HL-60/S4 treated with retinoic acid at 250 ng/mL for 4 days and 3 days (cell line): ENCODE results near the gene ATF7.
"Not testable (repeated sequence)": the region's sequence is repeated elsewhere in the genome, so short reads cannot be mapped to it uniquely, and the experiment has no call there.

Experiments used
- in situ Hi-C: fragments of 300-500 bp; cut with MboI; formaldehyde crosslinking; loops from 2 replicates; pipeline ENCODE4 v1.7.0; 2022; ENCODE audit warnings: low sequenced_read_pairs

Gene ATF7

DNA sequence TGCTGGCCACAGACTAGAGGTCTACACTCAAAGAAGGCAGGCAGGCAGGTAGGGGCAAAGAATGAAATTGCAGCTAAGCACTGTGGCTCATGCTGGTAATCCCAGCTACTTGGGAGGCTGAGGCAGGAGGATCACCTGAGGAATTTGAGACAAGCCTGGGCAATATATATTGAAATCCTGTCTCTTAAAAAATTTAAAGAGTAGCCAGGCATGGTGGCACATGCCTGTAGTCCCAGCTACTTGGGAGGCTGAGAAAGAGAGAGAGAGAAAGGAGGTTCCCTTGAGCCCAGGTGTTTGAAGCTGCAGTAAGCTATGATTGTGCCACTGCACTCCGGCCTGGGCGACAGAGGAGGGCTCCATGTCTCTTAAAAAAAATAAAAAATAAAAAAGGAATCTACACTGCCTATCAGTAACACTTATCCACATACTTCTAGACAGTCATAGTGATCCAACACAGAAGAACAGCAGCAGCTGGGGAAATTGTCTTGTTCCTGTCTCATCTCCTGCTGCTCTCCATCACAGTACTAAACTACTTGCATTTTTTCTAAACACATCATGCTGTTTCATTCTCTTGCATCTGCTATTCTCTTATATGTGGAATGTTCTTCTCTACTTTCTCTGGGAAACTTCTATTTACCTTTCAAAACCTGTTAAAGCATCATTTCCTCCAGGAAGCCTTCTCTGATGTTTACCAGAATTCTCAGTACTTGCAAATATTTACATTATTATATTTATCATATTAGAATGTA lies 57.2 kb downstream of the ATF7 start:
- in situ Hi-C loops: no loop called here

DNA sequence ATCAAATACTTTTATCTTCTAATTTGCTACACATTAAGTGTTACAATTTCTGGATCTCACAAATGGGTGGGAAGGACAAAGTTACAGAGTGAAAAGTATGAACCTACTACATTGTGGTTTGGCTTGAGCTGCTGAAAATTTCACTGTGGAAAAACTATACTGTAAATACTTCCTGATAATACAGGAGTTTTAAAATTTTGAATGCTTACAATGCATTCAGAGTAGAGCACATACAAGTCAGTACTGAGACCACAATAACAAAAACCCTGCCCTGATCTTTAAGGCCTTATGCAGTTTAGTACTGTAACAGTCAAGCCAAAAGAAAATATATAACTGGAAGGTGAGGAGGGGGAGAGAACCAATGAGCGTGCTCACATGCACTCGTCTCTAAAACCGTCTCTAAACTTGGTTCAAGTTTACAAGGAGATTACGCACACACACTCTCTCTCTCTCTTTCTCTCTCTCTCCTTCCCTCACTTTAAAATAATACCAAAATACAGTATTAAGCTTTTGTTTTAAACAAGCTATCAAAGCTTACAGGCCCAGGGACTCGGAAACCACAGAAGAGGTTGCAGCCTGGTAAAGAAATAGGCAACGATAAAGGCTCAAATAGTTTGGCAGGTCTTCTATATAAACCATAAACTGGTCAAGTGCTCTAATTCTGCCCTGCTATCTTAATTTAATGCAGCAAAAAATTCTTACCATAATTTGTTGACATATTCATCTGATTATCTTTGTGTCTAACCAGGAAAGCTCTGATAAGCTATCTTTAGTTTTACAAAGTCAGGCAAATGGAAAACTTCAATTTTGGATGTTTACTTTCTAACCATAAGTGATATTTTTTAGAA lies 58.0 kb downstream of the ATF7 start:
- in situ Hi-C loops: no loop called here

DNA sequence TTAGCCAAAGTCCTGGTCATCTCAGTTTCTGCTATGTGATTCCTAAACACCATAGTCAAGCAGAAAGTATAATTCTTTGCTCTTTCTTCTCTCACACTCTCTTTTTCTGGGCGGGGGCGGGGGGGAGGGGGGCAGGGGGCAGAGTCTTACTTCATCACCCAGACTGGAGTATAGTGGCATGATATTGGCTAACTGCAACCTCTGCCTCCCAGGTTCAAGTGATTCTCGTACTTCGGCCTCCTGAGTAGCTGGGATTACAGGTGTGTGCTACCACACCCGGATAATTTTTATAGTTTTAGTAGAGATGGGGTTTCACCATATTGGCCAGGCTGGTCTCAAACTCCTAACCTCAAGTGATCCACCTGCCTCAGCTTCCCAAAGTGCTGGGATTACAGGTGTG lies 60.8 kb downstream of the ATF7 start:
- in situ Hi-C loops: not testable (repeated sequence)

DNA sequence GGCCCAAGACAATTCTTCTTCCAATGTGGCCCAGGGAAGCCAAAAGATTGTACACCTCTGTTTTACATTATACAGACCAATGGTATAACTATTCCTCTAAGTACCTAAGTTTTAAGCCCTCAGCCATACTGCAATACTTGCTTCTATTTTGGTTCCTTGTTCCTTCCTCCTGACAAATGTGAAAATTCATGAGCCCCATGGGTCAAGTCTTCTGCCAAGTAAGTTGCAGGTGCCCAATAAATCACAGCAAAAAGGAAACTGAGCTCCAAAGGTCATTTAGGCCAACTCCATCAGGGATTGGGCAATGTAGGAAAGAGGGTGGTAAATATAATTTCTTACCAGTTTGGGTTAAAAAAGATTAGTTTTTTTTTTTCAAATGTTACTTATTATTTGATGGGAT lies 61.2 kb downstream of the ATF7 start:
- in situ Hi-C loops: no loop called here

DNA sequence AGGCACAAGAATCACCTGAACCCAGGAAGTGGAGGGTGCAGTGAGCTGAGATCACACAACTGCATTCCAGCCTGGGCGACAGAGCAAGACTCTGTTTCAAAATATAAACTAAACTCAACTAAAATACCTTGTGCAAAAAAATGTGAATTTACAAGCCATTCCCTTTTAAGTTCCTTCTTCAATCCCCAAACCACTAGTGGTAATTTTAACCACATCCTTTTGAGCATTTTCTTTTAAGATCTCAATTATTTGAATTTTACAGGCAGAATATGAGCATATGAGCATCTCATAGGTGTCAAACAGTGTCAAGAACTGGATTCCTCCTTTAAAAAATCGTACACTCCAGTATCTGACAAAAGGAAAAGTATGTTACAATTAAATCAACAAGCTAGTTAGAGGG lies 61.9 kb downstream of the ATF7 start:
- in situ Hi-C loops: no loop called here

DNA sequence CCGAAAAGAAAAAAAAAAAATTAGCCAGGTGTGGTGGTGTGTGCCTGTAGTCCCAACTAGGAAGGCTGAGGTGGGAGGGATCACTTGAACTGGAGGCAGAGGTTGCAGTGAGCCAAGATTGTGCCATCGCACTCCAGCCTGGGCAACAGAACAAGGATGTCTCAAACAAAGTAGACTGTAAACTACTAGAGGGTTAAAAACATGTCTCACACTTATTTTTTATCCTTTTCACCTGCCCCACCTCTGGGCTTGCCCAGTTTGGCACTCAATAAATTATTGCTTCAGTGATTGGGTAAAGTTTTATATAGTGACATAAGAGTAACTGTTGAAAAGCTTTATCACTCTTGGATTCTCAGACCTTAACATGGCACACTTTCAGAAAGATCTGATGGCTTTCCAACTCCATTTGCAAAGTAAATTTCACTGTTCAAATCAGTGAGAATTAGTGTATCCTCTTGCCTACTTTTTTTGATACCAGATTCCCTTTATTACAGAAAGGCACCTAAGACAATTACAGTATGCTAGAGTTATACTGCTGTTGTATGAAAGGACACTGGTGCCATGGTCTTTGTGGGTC lies 62.6 kb downstream of the ATF7 start:
- in situ Hi-C loops: no loop called here

DNA sequence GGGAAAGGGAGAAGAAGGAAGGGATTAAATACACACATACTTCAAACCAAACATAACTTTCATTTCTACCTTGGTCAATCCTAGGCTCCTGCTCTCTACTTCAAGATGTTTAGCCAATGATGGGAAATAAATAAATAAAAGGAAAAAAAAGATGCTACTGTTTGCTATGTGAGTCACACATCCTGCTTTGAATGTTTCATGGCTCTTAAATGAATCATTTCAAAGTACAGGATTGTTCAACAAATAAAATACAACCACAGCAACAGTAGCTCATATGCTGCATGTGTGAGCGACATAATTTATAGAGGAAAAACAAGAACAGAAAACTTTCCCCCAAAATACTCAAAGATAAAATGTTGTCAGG lies 64.6 kb downstream of the ATF7 start:
- in situ Hi-C loops: no loop called here

DNA sequence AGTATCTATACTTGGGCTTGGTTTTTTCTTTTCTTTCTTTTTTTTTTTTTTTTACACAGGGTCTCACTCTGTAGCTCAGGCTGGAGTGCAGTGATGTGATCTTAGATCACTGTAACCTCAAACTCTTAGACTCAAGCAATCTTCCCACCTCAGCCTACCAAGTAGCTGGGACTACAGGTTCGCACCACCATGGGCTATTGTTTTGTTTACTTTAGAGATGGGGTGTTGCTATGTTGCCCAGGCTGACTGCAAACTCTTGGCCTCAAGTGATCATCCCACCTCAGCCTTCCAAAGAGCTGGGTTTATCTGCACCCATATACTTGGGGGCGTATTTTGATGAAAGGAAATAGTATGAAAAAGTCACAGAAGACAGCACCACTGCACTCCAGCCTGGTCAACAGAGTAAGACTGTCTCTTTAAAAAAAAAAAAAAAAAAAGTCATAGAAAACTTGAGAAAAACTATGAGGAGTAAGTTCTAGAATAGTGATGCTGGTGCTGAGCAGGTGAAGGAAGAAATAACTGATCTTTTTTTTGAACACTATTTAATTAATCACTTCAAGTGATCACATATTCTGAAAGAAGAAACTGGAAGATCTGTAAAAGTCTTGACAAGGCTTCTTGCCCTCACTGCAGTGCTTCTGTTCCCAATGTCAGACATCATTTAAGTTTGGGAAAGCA lies 65.1 kb downstream of the ATF7 start:
- in situ Hi-C loops: no loop called here

DNA sequence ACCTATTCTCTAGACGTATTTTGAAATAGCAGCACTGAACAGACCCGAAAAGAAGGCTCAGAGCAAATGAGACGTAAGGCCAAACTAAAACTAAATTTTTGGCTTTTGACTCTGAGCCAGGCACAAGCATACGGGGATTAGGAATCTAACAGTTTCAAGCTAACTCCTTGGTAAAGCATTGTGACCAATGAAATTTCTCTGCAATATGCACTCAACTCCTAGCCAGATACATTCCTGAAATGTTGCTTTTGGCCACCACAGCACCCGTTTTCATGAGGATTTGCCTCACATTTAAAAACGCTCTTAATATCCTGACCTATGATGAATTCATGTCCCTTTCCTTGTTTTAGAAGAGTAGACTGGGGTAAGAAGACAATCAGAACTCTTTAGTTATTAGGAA lies 65.8 kb downstream of the ATF7 start:
- in situ Hi-C loops: no loop called here

DNA sequence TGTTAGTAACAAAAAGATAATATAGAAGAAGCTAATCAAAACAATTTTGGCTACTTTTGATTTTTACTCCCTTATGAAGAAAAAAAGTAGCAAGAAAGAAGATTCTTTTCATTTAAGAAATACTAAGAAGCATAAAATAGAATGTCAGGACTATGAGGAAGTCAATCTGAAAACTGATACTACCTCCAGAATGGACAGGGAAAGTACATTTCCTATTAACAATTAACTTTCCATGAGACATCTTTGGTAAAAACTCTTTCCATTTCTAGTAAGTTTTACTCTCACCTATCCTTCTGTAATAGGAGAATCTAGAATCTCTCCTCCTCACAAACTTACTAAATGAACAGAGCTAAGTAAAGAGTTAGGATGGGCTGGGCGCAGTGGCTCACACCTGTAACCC lies 67.6 kb downstream of the ATF7 start:
- in situ Hi-C loops: no loop called here

DNA sequence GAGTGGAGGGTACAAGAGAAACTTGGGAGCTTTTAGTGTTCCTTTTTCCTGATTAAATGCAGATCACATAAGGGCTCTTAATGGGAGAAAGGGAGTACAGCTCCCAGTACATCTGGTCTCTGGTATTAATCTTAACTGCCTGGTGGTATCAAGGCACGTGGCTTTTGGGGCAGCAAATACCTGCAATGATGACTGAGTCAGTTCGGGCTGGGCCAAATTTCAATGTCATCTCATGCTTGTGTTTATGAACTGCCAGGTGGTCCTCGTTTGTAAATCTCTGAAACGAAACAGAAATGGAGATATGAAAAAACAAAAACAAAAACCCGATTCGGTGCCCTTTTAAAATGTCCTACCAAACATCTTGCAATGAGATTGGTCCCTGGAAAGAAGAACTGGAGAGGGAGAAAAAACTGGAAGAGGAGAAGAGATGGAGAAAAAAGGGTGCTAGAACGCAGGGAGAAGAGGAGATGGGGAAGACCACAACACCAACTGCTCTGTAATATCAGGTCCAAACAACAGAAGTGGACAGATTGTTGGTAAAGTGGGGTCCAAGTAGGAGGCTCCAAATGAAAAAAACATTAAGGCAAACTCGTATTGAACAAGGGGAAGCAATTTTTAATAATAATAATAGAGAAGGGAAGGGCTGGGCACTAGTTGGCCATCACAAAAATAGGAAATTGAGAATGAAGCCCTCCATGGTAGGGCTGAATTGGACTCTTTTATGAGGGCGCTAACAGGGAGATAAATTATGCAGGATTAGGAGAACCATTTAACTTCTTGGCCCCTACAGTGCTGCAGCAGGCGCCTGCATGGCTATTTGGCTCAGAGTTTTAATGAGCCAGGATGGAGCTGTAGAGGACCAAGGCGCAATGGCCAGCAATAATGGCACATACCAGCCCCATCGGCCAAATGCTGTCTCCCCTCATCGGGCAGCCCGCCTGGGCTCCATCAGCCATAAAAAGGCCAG lies 73.5 kb downstream of the ATF7 start:
- in situ Hi-C loops: no loop called here

DNA sequence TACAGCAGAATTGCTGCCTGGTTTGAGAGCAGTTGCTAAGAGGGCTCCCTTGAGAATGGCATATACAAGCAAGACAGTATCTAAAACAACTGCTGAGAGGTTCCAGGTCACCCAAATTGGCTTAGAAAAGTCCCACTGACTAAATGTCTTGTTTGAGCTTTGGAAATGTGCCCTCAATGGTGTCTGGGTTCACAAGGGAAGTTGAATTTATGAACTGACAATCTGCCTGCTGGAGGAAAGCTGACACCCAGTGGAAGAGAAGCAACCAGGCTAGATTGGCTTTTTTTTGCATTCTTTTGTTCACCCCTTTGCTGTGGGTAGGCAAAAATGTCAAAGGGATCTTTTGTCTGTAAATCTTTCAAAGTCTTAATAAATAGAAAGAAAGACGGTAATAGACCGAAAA lies 74.3 kb downstream of the ATF7 start:
- in situ Hi-C loops: no loop called here

DNA sequence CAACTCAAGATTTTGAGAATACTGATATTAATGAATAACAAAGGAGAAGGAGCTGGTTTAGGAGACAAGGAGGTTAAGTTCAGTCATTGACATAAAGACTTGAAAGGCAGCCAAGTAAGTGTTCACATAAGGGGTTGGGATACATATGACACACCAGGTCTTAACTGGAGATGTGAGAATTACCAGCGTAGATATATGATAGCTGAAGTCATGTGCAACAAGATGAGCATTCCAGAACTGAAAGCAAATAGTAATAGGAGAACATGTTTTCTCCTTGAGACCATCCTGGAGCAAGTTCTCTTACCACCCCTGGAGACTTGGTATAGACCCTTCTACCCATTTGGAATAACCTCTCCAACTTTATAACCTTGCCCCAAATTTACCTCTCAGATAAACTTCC lies 75.6 kb downstream of the ATF7 start:
- in situ Hi-C loops: no loop called here

DNA sequence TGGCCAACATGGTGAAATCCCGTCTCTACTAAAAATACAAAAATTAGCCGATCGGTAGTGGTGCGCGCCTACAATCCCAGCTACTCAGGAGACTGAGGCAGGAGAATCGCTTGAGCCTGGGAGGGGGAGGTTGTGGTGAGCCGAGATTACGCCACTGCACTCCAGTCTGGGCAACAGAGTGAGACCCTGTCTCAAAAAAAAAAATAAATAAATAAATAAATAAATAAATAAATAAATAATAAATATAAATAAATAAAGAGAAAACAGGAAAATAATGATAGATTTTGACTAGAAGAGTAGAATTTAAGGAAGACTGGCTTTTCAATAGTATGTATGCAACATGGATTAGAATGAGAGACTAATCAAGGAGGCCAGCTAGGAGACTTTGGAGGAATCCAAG lies 76.1 kb downstream of the ATF7 start:
- in situ Hi-C loops: not testable (repeated sequence)

DNA sequence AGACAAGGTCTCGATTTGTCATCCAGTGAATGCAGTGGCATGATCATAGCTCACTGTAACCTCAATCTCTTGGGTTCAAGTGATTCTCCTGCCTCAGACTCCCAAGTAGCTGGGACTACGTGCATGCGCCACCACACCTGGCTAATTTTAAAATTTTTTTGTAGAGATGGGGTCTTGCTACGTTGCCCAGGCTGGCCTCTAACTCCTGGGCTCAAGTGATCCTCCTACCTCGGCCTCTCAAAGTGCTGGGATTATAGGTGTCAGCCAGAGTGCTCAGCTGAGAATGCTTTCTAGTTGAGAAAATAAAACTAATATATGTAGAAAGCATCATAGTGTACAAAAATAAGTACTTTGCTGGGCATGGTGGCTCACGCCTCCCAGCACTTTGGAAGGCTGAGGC lies 77.8 kb downstream of the ATF7 start:
- in situ Hi-C loops: not testable (repeated sequence)

DNA sequence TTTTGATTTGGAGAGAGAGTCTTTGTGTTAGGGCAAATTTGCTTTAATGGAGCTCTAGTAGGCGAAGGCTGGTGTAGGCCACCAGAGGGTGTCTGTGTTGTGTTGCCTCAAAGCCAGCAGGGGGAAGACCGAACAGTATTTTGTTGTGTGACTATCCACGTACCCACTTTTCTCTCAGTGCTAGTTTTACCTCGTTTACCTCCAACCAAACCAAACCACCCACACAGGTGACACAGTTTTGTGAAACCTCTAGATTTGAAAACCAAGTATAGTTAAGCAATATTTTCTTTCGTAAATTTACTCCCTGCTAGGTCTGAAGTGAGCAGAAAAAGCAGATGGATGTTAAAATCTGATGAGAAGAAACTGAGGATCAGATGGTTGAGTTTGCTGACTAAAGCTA lies 82.6 kb downstream of the ATF7 start:
- in situ Hi-C loops: no loop called here

DNA sequence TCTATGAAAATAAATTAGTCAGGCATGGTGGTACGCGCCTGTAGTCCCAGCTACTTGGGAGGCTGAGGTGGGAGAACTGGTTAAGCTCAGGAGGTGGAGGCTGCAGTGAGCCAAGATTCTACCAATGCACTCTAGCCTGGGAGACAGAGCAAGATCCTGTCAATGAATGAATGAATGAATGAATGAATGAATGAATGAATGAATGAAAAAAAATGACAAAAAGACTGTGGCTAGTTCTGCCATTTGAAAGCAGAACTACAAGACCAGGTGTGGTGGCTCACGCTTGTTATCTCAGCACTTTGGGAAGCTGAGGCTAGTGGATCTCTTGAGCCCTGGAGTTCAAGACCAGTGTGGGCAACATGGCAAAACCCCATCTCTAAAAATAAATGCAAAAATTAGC lies 86.7 kb downstream of the ATF7 start:
- in situ Hi-C loops: no loop called here

DNA sequence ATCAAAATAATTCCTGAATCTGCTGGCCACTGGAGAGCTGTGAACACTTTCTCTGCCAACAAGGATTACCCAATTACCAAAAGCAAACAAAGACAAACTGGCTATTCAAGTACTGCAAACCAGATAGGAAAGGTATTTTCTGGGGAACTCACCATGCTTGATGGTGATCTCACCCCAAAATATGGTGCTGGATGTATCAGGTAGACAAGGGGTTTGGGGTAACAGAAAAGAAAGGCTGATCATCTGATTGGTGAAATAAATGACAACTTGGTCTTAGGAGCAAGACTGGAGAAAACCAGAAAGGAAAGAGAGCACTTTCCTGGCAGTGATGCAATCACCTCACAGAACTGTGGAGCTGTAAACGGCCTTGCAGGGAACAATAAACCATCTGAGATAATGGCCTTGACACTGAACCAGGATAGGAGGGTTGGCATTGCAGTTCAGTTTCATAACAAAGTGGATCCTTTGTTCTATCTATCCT lies 87.9 kb downstream of the ATF7 start:
- in situ Hi-C loops: no loop called here

DNA sequence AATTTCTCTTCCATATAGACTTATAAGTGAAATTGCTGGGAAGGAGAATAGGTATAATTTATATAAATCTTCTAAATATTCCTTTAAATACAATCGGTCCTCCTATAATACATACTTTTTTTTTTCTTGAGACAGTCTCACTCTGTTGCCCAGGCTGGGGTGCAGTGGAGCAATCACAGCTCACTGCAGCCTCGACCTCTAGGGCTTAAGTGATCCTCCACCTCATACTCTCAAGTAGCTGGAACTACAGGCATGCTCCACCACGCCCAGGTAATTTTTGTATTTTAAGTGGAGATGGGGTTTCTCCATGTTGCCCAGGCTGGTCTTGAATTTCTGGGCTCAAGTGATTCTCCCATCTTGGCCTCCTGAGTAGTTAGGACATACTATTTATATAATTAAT lies 89.2 kb downstream of the ATF7 start:
- in situ Hi-C loops: no loop called here

DNA sequence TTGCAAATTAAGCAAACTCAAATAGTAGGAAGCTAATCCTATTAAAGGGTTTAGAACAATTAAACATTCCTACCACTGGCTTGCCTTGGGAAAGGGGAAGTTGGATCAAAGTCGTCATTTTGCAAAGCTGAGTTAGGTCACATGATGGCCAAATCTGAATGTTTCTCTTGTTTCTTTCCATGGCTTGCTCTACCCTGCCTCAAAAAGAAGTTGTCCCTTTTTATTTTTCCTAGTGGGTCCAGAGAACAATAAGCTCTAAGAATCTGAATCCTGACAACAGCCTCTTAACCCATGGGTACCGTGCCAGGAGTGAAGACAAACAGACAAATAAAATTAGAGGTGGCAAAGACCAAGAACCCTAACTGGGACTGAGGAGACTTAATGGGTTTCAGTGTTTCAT lies 92.7 kb downstream of the ATF7 start:
- in situ Hi-C loops: no loop called here
